ENCODE data around the gene NAA40. TPM values are rescaled to one million over a fixed set of nuclear protein-coding genes. Genes with fewer than 3 reads are reported as not detected.

NAA40 gene
- total and polyA plus RNA-seq, 2 of the 13 experiments (the other 11 are each of a cell fraction or from before 2014, with no cell fraction given) = 11.1 to 17.9 TPM

DNA sequence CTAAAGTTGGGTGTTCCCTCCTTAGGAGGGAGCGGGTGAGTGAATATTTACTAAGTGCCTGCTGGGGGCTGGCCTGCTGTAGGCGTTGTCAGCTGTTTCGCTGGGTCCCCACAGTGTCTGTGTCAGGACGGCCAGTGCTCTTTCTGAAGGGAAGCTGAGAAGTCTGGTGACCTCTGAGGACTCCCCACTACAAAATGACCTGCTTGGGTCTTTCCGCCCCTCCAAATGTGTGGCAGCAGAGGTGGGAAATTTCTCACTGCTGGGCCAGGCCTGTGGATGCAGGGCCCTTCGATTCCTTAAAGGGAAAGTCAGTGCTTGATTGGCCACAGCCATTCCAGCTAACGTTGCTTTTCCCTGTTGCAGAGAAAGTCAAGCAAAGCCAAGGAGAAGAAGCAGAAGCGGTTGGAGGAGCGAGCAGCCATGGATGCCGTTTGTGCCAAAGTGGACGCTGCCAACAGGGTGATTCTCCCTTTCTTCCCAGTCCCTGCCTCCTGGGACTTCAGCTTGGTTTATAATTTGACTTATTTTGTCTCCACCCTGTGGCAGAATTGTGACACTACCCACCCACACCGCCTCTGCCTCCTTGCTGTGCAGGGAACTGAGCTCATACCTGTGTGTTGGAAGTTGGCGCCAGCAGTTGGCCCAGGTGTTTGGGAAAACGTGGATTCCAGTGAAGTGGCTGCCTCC is 6.8 kb downstream of the NAA40 start (continued):
- TF ChIP-seq, protein P1, sequence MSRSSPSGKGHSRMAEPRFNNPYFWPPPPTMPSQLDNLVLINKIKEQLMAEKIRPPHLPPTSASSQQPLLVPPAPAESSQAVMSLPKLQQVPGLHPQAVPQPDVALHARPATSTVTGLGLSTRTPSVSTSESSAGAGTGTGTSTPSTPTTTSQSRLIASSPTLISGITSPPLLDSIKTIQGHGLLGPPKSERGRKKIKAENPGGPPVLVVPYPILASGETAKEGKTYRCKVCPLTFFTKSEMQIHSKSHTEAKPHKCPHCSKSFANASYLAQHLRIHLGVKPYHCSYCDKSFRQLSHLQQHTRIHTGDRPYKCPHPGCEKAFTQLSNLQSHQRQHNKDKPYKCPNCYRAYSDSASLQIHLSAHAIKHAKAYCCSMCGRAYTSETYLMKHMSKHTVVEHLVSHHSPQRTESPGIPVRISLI (CRISPR knock-in tag; IDR thresholded peaks at IDR 0.05; ENCODE audit: borderline replicate concordance) = no peak
- no peak for TF ChIP-seq REXO4 (CRISPR knock-in tag; IDR thresholded peaks at IDR 0.05; ENCODE audit: borderline replicate concordance)
- no peak for TF ChIP-seq ZNF451 (CRISPR knock-in tag; IDR thresholded peaks at IDR 0.05)
- TF ChIP-seq ZNF101 (CRISPR knock-in tag; IDR thresholded peaks at IDR 0.05; ENCODE audit: borderline replicate concordance, low read depth) = no peak
- no peak for TF ChIP-seq RARG (CRISPR knock-in tag; IDR thresholded peaks at IDR 0.05; ENCODE audit: low read depth)
- no peak for TF ChIP-seq RBM22 (optimal IDR thresholded peaks at IDR 0.05; ENCODE audit: low read length)
- TF ChIP-seq, protein P2, sequence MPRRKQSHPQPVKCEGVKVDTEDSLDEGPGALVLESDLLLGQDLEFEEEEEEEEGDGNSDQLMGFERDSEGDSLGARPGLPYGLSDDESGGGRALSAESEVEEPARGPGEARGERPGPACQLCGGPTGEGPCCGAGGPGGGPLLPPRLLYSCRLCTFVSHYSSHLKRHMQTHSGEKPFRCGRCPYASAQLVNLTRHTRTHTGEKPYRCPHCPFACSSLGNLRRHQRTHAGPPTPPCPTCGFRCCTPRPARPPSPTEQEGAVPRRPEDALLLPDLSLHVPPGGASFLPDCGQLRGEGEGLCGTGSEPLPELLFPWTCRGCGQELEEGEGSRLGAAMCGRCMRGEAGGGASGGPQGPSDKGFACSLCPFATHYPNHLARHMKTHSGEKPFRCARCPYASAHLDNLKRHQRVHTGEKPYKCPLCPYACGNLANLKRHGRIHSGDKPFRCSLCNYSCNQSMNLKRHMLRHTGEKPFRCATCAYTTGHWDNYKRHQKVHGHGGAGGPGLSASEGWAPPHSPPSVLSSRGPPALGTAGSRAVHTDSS (CRISPR knock-in tag; conservative IDR thresholded peaks at IDR 0.05) = no peak
- TF ChIP-seq CENPT (CRISPR knock-in tag; IDR thresholded peaks at IDR 0.05; ENCODE audit: low read depth) = no peak
- TF ChIP-seq MBD4 (IDR thresholded peaks at IDR 0.05; ENCODE audit: borderline replicate concordance, low read length) = no peak
- TF ChIP-seq, protein P3, sequence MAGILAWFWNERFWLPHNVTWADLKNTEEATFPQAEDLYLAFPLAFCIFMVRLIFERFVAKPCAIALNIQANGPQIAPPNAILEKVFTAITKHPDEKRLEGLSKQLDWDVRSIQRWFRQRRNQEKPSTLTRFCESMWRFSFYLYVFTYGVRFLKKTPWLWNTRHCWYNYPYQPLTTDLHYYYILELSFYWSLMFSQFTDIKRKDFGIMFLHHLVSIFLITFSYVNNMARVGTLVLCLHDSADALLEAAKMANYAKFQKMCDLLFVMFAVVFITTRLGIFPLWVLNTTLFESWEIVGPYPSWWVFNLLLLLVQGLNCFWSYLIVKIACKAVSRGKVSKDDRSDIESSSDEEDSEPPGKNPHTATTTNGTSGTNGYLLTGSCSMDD (CRISPR knock-in tag; IDR thresholded peaks at IDR 0.05) = no peak
- peak; percentile 22; the same call in 1 of the 2 replicates for TF ChIP-seq SAP130 (CRISPR knock-in tag; IDR thresholded peaks at IDR 0.05; ENCODE audit: low read depth)
- TF ChIP-seq, protein P4, sequence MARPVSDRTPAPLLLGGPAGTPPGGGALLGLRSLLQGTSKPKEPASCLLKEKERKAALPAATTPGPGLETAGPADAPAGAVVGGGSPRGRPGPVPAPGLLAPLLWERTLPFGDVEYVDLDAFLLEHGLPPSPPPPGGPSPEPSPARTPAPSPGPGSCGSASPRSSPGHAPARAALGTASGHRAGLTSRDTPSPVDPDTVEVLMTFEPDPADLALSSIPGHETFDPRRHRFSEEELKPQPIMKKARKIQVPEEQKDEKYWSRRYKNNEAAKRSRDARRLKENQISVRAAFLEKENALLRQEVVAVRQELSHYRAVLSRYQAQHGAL (CRISPR knock-in tag; IDR thresholded peaks at IDR 0.05; ENCODE audit: not compliant biosample characterization) = no peak
- TF ChIP-seq RFXANK (CRISPR knock-in tag; IDR thresholded peaks at IDR 0.05) = no peak
- TF ChIP-seq ZIK1 (CRISPR knock-in tag; IDR thresholded peaks at IDR 0.05; ENCODE audit: borderline replicate concordance, low read depth) = 0 out of 2 replicates have a peak, but pooled peaks have one; percentile 42
- TF ChIP-seq TRIM24 (CRISPR knock-in tag; IDR thresholded peaks at IDR 0.05) = no peak
- TF ChIP-seq ZNF577 (CRISPR knock-in tag; IDR thresholded peaks at IDR 0.05; ENCODE audit: borderline replicate concordance, low read depth) = no peak
- no peak for TF ChIP-seq TOPORS (CRISPR knock-in tag; IDR thresholded peaks at IDR 0.05)
- TF ChIP-seq SMYD3 (CRISPR knock-in tag; IDR thresholded peaks at IDR 0.05) = no peak
- TF ChIP-seq HES4 (CRISPR knock-in tag; IDR thresholded peaks at IDR 0.05; ENCODE audit: borderline replicate concordance) = no peak
- TF ChIP-seq JUN (CRISPR knock-in tag; IDR thresholded peaks at IDR 0.05) = no peak
